ENCODE data around the gene DISC1.
"Not testable (repeated sequence)": the region's sequence is repeated elsewhere in the genome, so short reads cannot be mapped to it uniquely, and the experiment has no call there.

The DISC1 gene

DNA sequence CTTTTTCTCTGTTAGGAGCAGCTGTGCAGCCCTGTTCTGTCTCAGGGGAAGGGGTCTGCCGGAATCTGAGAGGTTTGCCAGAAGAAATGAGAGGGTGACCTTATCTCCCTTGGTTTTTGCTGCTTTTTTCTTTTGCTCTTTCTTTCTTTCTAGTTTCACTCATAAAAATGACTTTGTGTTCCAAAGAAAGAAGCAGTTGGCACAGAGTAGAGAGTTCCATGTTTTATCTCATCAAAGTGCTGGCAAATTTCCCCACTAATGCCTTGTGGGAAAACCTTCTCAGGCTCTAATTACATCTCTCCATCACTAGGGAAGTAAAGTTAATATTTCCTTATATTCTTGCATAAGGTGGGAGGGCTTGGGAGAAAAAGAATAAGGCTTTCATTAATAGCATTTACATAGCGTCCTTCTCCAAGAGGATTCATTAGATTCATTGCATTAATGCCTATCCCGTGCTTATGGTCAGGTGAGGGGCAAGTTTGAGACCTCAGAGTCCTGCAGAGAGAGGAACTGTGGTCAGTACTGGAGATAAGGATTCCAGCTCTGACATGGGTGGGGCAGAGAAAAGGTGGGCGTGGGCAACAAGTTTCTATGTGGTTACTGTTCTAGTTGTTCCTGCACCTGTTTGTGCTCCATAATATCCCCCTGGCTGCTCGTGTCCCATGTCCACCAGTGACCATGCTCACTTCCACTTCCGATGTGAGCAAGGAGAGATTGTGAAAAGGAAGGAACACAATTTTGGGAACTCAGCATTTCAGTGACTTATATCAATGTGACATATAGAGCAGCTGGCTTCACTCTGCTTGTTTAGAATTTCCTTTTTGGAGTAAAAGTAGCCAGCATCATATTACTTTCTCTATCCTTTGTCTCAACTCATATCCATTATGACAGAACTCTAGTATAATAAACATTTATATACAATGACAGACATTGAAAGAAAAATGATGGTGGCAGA lies 79.5 kb downstream of the DISC1 start:
- no peak for DNase-seq

DNA sequence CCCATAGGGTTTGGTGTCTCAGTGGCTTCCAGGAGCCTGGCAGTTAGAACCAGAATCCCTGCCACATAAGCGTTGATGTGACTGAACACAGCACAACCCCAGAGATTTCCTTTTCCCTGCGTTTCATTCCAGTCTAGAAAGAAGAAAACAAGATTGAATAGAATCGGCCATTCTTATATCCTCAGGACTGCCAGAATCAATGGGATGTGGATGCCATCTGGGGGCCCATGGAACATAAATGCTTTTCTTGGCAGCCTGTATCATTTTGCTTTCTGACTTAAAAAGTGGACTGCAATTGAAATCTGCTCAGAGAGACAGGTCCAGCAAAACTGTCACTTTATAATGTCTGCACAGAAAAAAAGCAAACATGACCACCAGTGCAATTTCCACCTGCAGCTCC lies 80.3 kb downstream of the DISC1 start:
- no peak for DNase-seq

DNA sequence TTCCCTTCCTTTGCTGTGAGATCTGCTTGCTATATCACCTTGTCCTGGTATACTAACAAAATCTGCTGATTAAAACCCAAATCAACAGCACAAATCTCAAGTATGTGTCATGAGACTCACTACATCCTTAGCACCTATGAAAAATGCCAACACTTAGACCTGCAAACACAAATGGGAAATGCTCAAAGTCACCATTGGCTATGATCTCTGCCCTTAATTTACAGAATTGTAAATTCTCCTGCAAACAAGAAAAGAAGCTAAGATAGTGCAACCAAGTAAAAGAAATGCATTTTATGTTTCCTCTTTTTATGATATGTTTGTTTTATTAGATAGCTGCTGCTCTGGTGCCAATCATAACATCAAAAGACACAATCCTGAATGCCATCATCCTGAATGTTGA lies 80.8 kb downstream of the DISC1 start:
- DNase-seq, result no peak

DNA sequence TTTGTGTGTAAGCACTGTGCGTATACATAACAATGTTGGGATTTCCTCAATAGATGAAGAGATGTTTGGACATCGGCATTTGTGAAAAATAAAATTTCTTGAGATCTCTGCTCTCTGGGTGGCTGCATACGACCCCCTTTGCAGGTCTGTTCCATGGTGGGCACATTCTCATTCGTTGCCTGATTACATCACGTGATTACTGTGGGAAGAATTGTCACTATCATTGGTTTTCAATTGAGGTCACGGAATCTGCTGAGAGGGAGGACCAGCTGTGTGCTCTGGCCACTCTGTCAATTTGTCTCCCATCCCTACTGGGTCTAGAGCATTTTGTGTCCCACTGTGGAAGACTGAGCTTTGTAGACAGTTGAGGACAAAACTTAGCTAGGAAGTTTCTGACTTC lies 81.8 kb downstream of the DISC1 start:
- DNase-seq, result no peak

DNA sequence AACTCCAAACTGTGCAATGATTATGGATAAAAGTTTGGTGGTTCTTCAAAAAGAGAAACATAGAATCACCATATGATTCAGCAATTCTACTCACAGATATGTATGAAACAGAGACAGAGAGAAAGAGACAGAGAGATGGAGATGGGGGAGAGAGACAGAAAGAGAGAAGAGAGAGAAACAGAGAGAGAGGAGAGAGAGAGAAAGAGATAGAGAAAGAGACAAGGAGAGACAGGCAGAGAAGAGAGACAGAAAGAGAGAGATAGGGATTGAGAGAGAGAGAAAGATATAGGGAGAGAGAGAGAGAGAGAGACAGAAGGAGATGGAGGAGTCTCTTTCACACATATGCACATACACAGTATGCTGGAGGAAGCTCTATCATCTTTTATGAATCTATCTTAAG lies 87.8 kb downstream of the DISC1 start:
- DNase-seq, result no peak

DNA sequence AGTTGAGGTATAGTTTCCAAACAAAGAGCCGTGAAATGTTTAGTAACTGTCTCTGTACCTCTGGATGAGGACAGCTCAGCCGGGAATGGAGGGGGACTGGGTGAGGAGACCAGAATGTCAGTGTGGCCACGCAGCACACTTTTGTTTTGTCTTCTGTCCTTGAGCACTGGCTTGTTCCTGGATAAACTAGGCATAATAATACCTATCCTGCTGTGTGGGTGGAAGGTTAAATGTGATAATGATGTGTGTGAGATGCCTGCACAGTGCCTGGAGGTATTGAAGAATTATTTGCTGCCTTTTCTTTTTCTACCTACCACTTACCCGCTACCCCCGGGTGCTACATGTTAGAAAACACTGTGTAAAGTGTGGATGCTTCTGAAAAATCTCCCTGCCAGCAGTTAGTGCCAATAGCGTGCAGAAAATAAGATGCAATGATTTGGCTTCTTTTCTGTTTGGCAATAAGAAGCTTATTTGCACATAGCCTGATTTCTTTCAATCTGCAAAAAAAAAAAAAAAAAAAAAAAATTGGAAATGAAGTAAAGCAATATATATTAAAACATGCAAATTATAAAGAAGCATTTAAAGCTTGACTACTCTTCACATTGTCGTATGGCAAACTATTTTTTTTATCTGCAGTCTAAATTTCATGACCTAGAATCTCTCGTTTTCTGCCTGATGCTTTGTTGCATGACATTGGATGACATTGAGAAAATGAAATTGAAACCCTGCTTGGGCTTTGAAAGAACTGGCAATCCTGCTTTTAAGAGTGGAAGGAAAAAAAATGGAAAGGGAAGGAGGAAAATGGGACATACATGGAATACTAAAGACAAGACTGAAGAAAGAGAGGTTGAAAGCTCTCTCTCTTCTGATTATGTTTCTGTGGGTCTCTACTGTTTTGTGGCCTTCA lies 89.5 kb downstream of the DISC1 start:
- no peak for DNase-seq

DNA sequence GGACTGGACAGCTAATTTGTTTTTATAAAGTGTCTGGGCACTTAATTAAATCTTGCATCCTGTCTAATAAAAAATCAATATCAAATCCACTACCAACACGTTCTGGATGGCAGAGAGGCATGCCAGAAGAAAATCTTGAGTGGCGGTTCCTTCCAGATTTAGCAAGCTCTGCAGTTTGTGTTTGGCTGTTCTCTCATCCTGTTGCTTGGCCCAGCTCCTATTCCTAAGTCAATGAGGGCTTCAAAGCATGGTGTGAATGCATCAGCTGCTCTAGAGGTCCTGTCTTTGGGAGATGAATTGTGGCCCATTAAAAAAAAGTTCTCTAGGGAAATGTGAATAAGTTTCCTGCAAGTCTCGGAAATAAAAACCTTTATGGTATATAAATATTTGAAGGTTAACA lies 90.3 kb downstream of the DISC1 start:
- DNase-seq, result no peak

DNA sequence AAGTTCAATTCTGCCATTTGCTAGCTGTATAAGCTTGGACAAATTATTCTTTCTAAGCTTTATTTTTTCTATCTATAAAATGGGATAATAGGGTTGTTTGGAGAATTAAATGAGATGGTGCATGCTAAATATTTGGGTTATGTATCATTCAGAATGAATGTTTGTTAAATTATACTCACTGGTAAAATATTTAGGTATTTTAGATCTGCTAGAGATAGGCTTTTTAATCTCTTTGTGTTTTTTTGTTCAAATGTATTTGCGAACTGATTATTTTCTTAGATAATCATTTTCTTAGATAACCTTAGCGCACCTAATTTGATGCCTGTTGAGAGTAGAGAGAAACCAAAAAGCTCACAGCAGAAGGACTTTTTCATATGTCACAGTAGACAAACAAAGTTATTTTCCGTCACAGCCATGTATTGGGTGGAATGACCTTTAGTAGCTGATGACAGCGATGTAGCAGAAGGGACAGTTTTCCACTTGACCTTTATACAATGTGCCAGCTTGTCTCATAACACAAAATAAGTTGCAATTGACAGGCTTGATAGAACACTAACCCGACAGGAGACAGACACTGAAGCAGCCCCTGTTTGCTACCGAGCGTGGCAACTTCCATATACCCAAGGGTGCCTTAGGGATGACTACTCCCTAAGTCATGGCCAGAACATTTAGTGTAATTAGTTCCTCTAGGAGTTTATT lies 93.0 kb downstream of the DISC1 start:
- no peak for DNase-seq

DNA sequence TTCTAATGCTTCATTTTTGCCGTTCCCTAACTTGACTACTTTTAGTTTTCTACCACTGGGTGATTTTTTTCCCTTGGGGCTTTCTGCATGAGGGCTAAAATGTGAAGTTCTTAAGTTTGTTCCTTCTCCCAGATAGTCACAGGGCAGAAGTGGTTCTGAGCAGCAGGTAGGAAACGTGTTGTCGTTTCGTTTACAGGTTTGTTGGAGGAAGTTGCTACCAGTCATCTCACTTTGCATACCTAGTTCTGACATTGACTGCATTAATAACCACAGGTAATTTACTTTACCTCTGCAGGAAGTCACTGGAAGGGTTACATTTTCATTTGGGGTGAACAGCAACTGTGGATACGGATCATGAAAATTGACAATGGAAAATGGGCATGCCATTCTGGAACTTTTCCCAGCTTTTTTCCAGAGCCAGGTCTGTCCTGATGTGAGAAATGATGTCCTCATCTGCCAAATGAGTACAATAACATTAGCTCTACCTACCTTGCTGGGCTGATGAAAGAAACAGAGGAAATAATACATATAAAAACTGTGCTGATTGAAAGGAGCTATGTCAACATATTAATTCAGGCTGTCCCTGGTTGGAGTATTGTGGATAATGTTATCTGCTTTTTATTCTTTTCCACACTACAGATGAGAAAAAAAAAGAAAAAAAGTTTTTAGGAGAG lies 94.2 kb downstream of the DISC1 start:
- no peak for DNase-seq

DNA sequence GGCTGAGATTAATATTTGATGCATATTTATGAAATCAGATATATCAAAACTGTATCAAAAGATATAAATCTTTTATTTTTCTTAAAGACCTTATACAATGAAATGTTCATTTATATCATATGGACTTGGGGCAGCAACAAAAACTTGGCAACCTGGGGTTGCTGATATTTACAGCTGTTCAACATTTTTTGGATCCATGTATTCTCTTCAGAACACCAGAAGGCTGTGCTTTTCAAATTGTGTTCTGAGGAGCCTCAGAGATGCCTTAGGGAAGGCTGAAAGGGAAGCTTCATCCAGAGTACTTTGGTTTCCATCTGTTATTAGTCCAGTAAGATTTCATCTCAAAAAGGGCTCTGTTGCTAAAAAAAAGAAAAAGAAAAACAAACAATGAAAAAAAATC lies 94.8 kb downstream of the DISC1 start:
- DNase-seq, result no peak

DNA sequence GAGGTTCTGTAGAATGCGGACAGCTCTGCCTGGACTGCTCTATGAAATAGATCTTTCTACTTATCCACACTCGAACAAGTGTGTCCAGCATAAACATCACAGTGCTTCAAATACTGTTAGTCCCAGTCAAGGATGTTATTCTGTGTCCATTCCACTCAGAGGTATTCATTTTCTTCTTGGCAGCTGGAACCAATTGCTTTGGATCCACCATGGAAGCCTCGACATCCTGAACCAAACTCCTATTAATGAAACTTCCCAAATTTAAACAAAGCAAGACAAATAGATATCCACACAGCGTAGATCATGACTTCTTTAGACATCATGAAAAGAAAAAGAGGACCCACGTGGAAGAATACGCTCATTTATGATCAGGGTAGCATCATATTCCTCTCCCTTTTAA lies 95.8 kb downstream of the DISC1 start:
- DNase-seq, result no peak

DNA sequence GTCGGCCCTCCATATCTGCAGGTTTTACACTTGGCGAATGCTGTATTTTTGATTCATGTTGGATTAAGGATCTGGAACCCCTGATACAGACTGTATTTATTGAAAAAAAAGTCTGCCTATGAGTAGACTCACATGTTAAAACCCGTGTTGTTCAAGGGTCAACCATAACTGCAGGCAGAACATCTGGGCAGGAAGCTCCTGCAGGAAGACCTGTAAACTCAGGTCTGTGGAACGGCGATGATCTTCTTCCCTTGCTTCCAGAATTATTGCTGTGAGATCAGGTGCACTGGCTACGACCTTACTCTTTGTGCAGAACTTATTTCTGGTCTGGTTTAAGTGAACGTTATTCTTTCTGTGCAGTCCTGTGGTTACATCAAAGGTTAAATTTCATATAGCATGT lies 96.6 kb downstream of the DISC1 start:
- no peak for DNase-seq

DNA sequence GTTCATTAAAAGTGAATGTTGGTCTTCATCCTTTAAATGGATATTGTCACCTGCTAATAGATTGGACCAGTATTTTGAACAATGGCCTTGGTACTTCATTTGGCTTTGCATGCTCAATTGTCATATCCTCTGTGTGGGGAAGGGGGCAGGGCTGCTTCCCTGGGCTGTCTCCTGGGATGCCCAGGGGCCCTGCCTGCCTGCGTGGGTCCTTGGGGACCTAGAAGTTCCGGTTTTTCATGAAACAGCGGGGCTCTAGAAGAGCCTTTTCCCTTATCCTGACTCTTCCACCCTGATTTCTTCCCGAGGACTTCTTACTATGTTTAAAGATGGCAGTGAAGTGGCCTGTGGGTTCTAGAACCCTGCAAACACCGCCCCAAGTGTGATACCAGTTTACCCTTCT lies 97.5 kb downstream of the DISC1 start:
- DNase-seq, result no peak

DNA sequence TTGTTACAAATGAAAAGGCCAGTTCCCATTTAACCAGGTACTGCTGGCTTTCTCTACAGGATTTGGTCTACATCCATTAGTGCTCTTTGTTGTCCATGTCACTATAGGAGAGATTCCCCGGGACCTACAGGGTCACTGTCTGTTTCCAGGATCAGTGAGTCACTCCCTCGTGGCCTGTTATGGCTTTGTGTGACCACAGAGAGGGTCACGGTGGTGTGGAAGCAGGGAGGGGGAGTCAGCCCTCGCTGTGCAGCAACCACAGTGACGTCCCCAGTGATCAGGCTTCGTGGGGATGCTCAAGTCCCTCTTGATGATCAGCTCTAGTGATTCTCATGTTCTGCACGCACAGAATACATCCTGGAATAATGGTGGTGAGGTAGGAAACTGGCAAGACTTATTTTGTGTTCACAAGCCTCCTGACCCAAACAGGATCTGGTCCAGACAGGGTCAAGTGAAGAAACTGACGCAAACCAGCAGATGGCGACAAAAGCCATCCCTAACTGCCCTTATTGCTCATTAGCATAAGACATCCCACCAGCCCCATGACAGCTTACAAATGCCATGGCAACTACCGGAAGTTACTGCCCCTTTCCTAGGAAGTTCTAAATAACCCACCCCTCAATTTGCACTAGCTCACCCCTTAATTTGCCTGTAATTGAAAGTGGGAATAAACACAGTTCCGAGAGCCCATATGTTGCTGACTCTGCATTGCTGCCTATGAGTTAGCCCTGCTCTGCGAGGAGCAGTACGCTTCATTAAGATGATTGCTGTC lies 98.5 kb downstream of the DISC1 start:
- peak; percentile 13 for DNase-seq

DNA sequence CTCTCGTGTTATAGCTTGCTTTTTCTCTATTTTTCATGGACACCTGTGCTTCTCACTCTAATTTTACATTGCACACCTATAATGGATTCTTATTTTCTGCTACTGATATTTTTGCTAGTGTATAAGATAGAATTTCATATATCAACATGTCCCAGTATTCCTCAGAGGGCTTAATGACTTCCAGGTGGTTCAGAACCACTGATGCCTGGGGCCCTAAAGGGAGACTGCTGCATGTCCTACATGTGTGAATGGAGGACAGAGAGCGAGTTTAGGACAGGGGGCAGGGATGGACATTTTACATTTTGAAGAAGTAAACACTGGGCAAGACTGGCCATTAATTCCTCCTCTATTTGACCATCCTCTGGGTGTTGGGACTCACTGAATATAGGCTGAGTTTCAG lies 100.6 kb downstream of the DISC1 start:
- no peak for DNase-seq

DNA sequence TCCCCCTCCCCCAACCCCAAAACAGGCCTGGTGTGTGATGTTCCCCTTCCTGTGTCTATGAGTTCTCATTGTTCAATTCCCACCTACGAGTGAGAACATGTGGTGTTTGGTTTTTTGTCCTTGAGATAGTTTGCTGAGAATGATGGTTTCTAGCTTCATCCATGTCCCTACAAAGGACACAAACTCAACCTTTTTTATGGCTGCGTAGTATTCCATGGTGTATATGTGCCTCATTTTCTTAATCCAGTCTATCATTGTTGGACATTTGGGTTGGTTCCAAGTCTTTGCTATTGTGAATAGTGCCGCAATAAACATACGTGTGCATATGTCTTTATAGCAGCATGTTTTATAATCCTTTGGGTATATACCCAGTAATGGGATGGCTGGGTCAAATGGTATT lies 102.4 kb downstream of the DISC1 start:
- DNase-seq, result not testable (repeated sequence)

DNA sequence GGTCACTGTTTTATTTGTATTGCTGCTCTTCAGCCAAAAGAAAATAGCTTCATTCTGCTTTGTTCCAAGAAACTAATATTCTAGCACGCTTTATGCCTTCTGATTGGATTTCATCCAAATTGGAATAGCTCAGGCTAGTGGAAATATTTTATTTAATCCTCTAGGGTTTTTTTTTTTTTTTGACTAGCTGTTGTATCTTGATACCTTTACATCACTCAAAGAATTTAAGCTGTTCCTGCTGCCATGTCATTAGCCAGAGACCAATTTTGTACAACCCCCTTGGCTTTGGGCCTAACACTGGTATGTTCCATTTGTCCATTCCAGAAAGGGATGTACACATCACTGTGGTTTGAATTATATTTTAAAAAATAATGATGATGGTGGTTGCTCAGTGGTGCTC lies 103.0 kb downstream of the DISC1 start:
- DNase-seq, result no peak

DNA sequence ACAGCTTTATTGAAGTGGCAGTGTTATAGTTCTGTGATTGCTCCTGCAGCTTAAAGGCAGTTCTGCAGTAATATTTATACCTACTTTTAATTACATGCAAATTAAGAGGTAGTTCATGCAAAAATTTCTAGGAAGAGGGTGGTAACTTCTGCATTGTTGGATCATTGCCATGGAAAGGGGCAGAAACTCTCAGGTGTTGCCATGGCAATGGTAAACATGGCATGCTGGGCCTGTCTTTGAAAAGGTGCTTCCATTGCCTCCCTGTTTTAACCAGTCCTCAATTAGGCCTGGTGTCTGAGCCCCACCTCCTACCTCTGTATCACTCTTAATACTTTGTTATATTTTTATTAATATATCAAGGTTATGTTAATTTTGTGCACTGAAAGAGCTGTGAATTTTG lies 104.7 kb downstream of the DISC1 start:
- DNase-seq, result no peak

DNA sequence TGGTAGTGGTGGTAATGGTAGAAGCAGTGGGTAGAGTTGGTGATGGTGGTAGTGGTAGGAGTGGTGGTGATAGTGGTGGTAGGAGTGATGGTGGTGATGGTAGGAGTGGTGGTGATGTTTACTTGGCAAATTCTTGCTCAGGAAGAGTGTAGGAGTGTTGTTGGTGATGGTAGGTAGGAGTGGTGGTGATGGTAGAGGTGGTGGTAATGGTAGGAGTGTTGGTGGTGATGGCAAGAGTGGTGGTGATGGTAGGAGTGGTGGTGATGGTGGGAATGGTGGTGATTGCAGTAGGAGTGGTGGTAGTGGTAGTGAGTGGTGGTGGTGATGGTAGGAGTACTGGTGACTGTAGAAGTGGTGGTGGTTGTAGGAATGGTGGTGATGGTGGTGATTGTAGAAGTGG lies 106.5 kb downstream of the DISC1 start:
- no peak for DNase-seq

DNA sequence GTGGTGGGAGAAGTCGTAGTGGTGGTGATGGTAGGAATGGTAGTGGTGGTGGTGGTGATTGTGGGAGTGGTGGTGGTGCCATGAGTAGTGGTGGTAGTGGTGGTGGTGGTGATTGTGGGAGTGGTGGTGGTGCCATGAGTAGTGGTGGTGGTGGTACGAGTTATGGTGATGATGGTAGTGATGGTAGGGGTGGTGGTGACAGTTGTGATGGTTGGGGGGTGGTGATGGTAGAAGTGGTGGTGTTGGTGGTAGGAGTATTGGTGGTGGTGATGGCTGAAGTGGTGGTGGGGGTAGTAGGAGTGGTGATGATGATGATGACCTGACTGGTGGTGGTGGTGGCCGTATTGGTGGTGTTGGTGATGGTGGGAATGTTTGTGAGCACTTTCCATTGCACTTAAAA lies 107.1 kb downstream of the DISC1 start:
- no peak for DNase-seq

DNA sequence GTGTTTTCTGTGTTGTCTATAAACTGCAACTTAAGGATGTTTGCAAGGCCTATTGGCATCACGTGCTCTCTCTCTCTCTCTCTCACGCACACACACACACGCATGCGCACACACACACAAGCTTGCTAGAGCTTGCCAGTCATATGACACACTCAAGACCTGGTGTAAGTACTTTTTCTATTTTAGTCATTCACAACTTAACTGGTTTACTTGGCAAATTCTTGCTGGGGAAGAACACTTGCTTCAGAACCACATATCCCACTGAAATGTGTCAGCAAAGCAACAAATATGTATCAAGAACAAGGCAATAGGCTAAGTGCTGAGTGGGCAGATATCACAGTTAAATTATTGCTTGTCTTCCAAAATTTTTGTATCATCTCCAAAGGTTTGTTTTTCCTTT lies 107.8 kb downstream of the DISC1 start:
- no peak for DNase-seq

DNA sequence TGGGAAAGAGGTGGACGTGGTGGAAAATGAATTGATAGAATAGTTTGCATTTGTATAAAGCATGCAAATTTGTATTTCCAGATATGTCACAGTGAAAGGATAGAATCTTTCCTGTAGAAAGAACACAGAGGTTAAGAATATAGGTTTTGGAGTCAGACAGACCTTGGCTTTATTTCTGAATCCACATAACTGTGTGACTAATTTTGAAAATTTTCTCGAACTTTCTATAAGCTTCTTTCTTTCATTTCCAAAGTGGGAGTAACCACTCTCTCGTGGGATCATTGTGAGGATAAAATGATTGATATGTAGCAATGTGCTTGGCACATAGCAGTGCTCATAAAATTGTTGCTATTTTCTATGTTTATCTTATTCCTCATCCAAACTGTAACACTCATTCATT lies 108.8 kb downstream of the DISC1 start:
- no peak for DNase-seq

Data from NCI-H226 (cell line).